ENCODE results near the gene KCNH4.

KCNH4 gene

GRCh38 chr17:42136654-42137051 lies 44.3 kb downstream of the KCNH4 start:
- DNase-seq (ENCODE audit: low read depth) = no peak

GRCh38 chr17:42135664-42136653 lies 45.0 kb downstream of the KCNH4 start:
- no peak for DNase-seq (ENCODE audit: low read depth)

GRCh38 chr17:42135151-42135550 lies 45.8 kb downstream of the KCNH4 start:
- no peak for DNase-seq (ENCODE audit: low read depth)

- DNase-seq (ENCODE audit: low read depth) = no peak
These were observed 47.4 kb downstream of the KCNH4 start for GRCh38 chr17:42133461-42134041.

- no peak for DNase-seq (ENCODE audit: low read depth)
These were observed 48.0 kb downstream of the KCNH4 start for GRCh38 chr17:42132941-42133340.

- no peak for DNase-seq (ENCODE audit: low read depth)
These were observed 48.9 kb downstream of the KCNH4 start for GRCh38 chr17:42131981-42132432.

GRCh38 chr17:42131232-42131631 lies 49.7 kb downstream of the KCNH4 start:
- no peak for DNase-seq (ENCODE audit: low read depth)

GRCh38 chr17:42130310-42130936 lies 50.5 kb downstream of the KCNH4 start:
- no peak for DNase-seq (ENCODE audit: low read depth)

GRCh38 chr17:42129109-42129837 lies 51.7 kb downstream of the KCNH4 start:
- DNase-seq (ENCODE audit: low read depth) = no peak

- DNase-seq (ENCODE audit: low read depth) = no peak
These were observed 53.5 kb downstream of the KCNH4 start for GRCh38 chr17:42127414-42127813.

GRCh38 chr17:42126836-42127235 lies 54.1 kb downstream of the KCNH4 start:
- no peak for DNase-seq (ENCODE audit: low read depth)

GRCh38 chr17:42125565-42125964 lies 55.4 kb downstream of the KCNH4 start:
- no peak for DNase-seq (ENCODE audit: low read depth)

GRCh38 chr17:42124256-42124655 lies 56.7 kb downstream of the KCNH4 start:
- no peak for DNase-seq (ENCODE audit: low read depth)

- no peak for DNase-seq (ENCODE audit: low read depth)
These were observed 58.3 kb downstream of the KCNH4 start, which contains the start of gene HSPB9 for GRCh38 chr17:42122371-42123303. Gene HSPB9 (plus strand): TSS chr17:42122804. CDS start chr17:42122851, 47 bp downstream.

GRCh38 chr17:42120770-42121769 lies 59.9 kb downstream of the KCNH4 start, which contains the start of gene KAT2A:
Gene KAT2A (minus strand): TSS chr17:42121367. CDS start chr17:42121304, 63 bp downstream.
- DNase-seq (ENCODE audit: low read depth) = peak; percentile 63

- DNase-seq (ENCODE audit: low read depth) = no peak
These were observed 60.7 kb downstream of the KCNH4 start for GRCh38 chr17:42120161-42120769.

- no peak for DNase-seq (ENCODE audit: low read depth)
These were observed 61.6 kb downstream of the KCNH4 start for GRCh38 chr17:42119301-42119700.

- DNase-seq (ENCODE audit: low read depth) = no peak
These were observed 62.4 kb downstream of the KCNH4 start for GRCh38 chr17:42118545-42118944.

GRCh38 chr17:42118126-42118510 lies 62.8 kb downstream of the KCNH4 start:
- no peak for DNase-seq (ENCODE audit: low read depth)
